HG02759 (cell line): ENCODE measurements around the gene PIM3.

ENCODE experiments used
- ATAC-seq: cut with Tn5 transposase; IDR thresholded peaks from one replicate; pipeline ENCODE4 v1.9.1; 2021; ENCODE audit warnings: mild to moderate bottlenecking, moderate library complexity; ENCODE audit not compliant: unreplicated experiment

The PIM3 gene

GRCh38 chr22:49960159-49961004, at the start of gene PIM3:
Gene PIM3 (plus strand): TSS chr22:49960772. CDS start chr22:49960948, 176 bp downstream.
- peak; percentile 70 for ATAC-seq

GRCh38 chr22:49911881-49912625, 48.5 kb upstream of the PIM3 start:
- no peak for ATAC-seq

GRCh38 chr22:49913026-49913425, 47.5 kb upstream of the PIM3 start:
- no peak for ATAC-seq

GRCh38 chr22:49913446-49913845, 47.1 kb upstream of the PIM3 start:
- no peak for ATAC-seq

- no peak for ATAC-seq
These were observed 46.3 kb upstream of the PIM3 start for GRCh38 chr22:49914256-49914655.

- no peak for ATAC-seq
These were observed 45.0 kb upstream of the PIM3 start for GRCh38 chr22:49915610-49916009.

- no peak for ATAC-seq
These were observed 43.7 kb upstream of the PIM3 start for GRCh38 chr22:49916831-49917230.

- ATAC-seq = peak; percentile 91
These were observed 42.3 kb upstream of the PIM3 start, which contains the start of the genes ALG12 and CRELD2 for GRCh38 chr22:49917974-49918910. Gene ALG12 (minus strand): TSS chr22:49918438. CDS start chr22:49913765, 4,673 bp downstream. Gene CRELD2 (plus strand): TSS chr22:49918634. CDS start chr22:49918770, 136 bp downstream.

- peak; percentile 4 for ATAC-seq
These were observed 41.4 kb upstream of the PIM3 start for GRCh38 chr22:49918911-49919881.

- no peak for ATAC-seq
These were observed 39.7 kb upstream of the PIM3 start for GRCh38 chr22:49920859-49921258.

GRCh38 chr22:49921508-49922278, 38.9 kb upstream of the PIM3 start:
- no peak for ATAC-seq

GRCh38 chr22:49922484-49922883, 38.1 kb upstream of the PIM3 start:
- no peak for ATAC-seq

- ATAC-seq = no peak
These were observed 37.6 kb upstream of the PIM3 start for GRCh38 chr22:49922926-49923325.

- no peak for ATAC-seq
These were observed 37.1 kb upstream of the PIM3 start for GRCh38 chr22:49923445-49923844.

- ATAC-seq = no peak
These were observed 36.3 kb upstream of the PIM3 start for GRCh38 chr22:49924113-49924833.

GRCh38 chr22:49925525-49926128, 34.9 kb upstream of the PIM3 start:
- ATAC-seq = no peak

- ATAC-seq = no peak
These were observed 33.7 kb upstream of the PIM3 start for GRCh38 chr22:49926916-49927315.
